HFFc6 (cell line): ENCODE results near the gene CFTR. TPM values are rescaled to one million over a fixed set of nuclear protein-coding genes. Genes with fewer than 3 reads are reported as not detected.

ENCODE experiments used
- DNase-seq: peaks from one replicate; pipeline ENCODE4 v3.0.0-alpha.2; 2018
- H3K27ac Mint-ChIP-seq: 2 replicates; pipeline ENCODE4 v1.8.0; 2020; ENCODE audit warnings: mild to moderate bottlenecking, mixed read lengths
- H3K27me3 Mint-ChIP-seq: 2 replicates; pipeline ENCODE4 v1.8.0; 2021; ENCODE audit warnings: mild to moderate bottlenecking, moderate library complexity, mixed read lengths; ENCODE audit not compliant: insufficient read depth
- H3K36me3 Mint-ChIP-seq: 2 replicates; pipeline ENCODE4 v1.8.0; 2021; ENCODE audit warnings: low read depth, mixed read lengths
- H3K4me1 Mint-ChIP-seq: 2 replicates; pipeline ENCODE4 v1.8.0; 2020; ENCODE audit warnings: low read depth, mixed read lengths
- H3K4me3 Mint-ChIP-seq: 2 replicates; pipeline ENCODE4 v1.8.0; 2020; ENCODE audit warnings: mild to moderate bottlenecking, moderate library complexity, mixed read lengths
- H3K9me3 Mint-ChIP-seq: 2 replicates; pipeline ENCODE4 v1.8.0; 2020; ENCODE audit warnings: mild to moderate bottlenecking, mixed read lengths
- CTCF ChIP-seq: fragments of 200-600 bp; sonication (generic); IDR thresholded peaks from 2 replicates; pipeline ENCODE4 v1.5.0; 2021; ENCODE audit warnings: antibody characterized with exemption, mild to moderate bottlenecking
- total RNA-seq, 6 experiments: library from RNA; stranded (reverse); fragmentation: NEBNext Ultra II Directional; extraction: Animal tissue kit (Norgen Biotek cat#: 25700); gene quantifications; 2 replicates in 1 of 6; 3 replicates in 5 of 6; pipeline ENCODE4 v1.2.3, GENCODE V29; 2021

The CFTR gene
- total RNA-seq, 6 experiments from 2014 or later: not detected

GRCh38 chr7:117610396-117610795 is 130.6 kb downstream of the CFTR start:
- Mint-ChIP-seq H3K27ac (no peak overlapping the region), H3K4me1 (no peaks in the 10 kb centered on the region), H3K4me3 (no peak overlapping the region), H3K9me3 (peaks cover 11% of the 10 kb centered on the region; the same call in 1 of the 2 replicates), H3K27me3 (no peaks in the 10 kb centered on the region), H3K36me3 (no peaks in the 10 kb centered on the region)
- no peak for TF ChIP-seq CTCF
- DNase-seq: no peak

DNA sequence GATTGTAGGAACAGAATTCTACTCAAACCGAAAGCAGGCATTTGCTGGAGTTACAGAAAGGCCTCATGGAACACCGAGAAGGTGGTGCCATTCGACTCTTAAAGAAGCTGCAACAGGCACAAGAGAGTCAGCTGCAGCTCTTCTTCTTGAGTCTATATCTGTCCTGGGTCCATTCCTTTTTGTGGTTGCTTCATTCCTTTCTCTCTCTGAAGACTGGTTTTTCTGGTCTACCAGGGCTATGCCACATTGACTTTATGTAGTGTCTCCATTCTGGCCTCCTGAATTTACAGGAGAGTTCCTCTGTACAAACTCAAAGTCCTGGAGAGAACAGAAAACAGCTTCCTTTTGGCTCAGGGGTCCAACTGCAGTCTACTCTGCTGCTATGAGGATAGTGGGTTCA is 132.8 kb downstream of the CFTR start:
- Mint-ChIP-seq H3K36me3 (no peaks in the 10 kb centered on the region), H3K27me3 (no peaks in the 10 kb centered on the region), H3K4me3 (no peak overlapping the region), H3K27ac (no peak overlapping the region), H3K4me1 (no peaks in the 10 kb centered on the region), H3K9me3 (peaks cover 11% of the 10 kb centered on the region; the same call in 1 of the 2 replicates)
- no peak for TF ChIP-seq CTCF
- no peak for DNase-seq

- Mint-ChIP-seq H3K9me3 (peaks cover 26% of the 10 kb centered on the region), H3K36me3 (peaks cover 4% of the 10 kb centered on the region; the same call in 1 of the 2 replicates), H3K4me1 (no peaks in the 10 kb centered on the region), H3K4me3 (no peak overlapping the region), H3K27ac (no peak overlapping the region), H3K27me3 (no peaks in the 10 kb centered on the region; the same call in 1 of the 2 replicates)
- no peak for DNase-seq
- no peak for TF ChIP-seq CTCF
Measured at GRCh38 chr7:117616694-117617093, 136.9 kb downstream of the CFTR start.

- Mint-ChIP-seq H3K27me3 (no peaks in the 10 kb centered on the region; the same call in 1 of the 2 replicates), H3K4me1 (no peaks in the 10 kb centered on the region), H3K4me3 (no peak overlapping the region), H3K36me3 (peaks cover 4% of the 10 kb centered on the region; the same call in 1 of the 2 replicates), H3K27ac (no peak overlapping the region), H3K9me3 (peaks cover 31% of the 10 kb centered on the region)
- no peak for TF ChIP-seq CTCF
- DNase-seq: no peak
Measured at GRCh38 chr7:117619681-117620080, 139.9 kb downstream of the CFTR start.

DNA sequence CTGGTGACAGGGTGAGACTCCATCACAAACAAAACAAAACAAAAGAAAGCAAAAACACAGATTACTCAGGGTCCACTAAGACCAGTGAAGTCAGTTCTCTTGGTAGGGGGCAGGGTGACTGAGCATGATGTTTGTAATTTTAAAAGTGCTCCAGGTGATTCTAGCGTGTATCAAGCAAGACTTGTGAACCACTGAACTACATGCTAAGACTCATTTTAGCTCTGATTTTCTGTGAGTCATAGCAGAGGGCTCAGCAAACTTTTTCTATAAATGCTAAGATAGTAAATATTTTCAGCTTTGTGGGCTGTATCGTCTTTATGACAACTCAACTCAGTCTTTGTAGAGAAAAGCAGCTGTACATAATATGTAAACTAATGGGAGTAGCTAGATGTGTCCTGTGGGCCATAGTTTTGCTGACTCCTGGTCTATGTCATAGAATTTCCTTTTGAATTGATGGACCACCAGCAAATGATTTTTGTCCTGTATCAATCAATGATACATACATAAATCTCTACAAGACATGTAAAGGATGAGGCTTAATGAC is 141.3 kb downstream of the CFTR start:
- no peaks in the 10 kb centered on the region for H3K4me1 Mint-ChIP-seq
- peaks cover 37% of the 10 kb centered on the region for H3K9me3 Mint-ChIP-seq
- no peak overlapping the region for H3K4me3 Mint-ChIP-seq
- H3K27me3 Mint-ChIP-seq: no peaks in the 10 kb centered on the region; the same call in 1 of the 2 replicates
- no peak for TF ChIP-seq CTCF
- no peak for DNase-seq
- peaks cover 4% of the 10 kb centered on the region; the same call in 1 of the 2 replicates for H3K36me3 Mint-ChIP-seq
- H3K27ac Mint-ChIP-seq: no peak overlapping the region

GRCh38 chr7:117623606-117624005 is 143.8 kb downstream of the CFTR start:
- H3K4me3 Mint-ChIP-seq: no peak overlapping the region
- H3K36me3 Mint-ChIP-seq: peaks cover 4% of the 10 kb centered on the region; the same call in 1 of the 2 replicates
- H3K27me3 Mint-ChIP-seq: no peaks in the 10 kb centered on the region
- no peak for DNase-seq
- H3K4me1 Mint-ChIP-seq: no peaks in the 10 kb centered on the region
- H3K9me3 Mint-ChIP-seq: peaks cover 25% of the 10 kb centered on the region
- no peak overlapping the region for H3K27ac Mint-ChIP-seq
- no peak for TF ChIP-seq CTCF
